K562 (cell line): ENCODE measurements around the gene HBM. TPM values are rescaled to one million over a fixed set of nuclear protein-coding genes. Genes with fewer than 3 reads are reported as not detected.

Source experiments
- ATAC-seq: fragments of 200-7000 bp; cut with Tn5 transposase; 3 replicates; pipeline ENCODE4 v1.9.1; 2020; ENCODE audit warnings: moderate library complexity
- BruUV-seq: library from RNA; stranded (reverse); fragments of 400-500 nt; replicated peaks from 2 replicates; lab custom pipeline; 2021; lab: Mats Ljungman, UMichigan
- CTCF ChIA-PET: fragments of 300-600 bp; formaldehyde crosslinking; extraction: SDS; loops from one replicate; lab custom pipeline; 2021; ENCODE audit warnings: low intra/inter-chr PET ratio; lab: Yijun Ruan, JAX
- POLR2A ChIA-PET: fragments of 300-600, 350-650 bp; sonication (Branson Sonifier 250); formaldehyde crosslinking; extraction: SDS; loops from one replicate; lab custom pipeline; 2021; ENCODE audit warnings: antibody characterized with exemption, inconsistent platforms; lab: Yijun Ruan, JAX
- DNase-seq, 4 experiments: peaks; one replicate each; pipeline versions ENCODE4 v3.0.0 to v3.0.0-alpha.2; 2011 to 2018; ENCODE audit warnings: low spot score in 3 of 4, mixed read lengths in 3 of 4; ENCODE audit errors: extremely low read depth in 1 of 4
- FAIRE-seq: peaks from 2 replicates; lab custom pipeline; 2011; peaks lifted over from hg19 to GRCh38; lab: Jason Lieb, UNC
- H2AFZ ChIP-seq: 2 replicates; pipeline ENCODE4 v1.6.0; 2011; ENCODE audit warnings: low read depth, low read length, control low read depth, inconsistent platforms
- H3K27ac ChIP-seq: fragments of 200-600 bp; 3 replicates; pipeline ENCODE4 v1.8.0; 2011; ENCODE audit warnings: low read depth, mild to moderate bottlenecking, control low read depth, inconsistent platforms, low read length, moderate library complexity, mixed read lengths; ENCODE audit errors: extremely low read depth
- H3K27me3 ChIP-seq, 2 experiments: fragments of 300-600 bp in 1 of 2; 2 replicates in 1 of 2; 3 replicates in 1 of 2; pipeline versions ENCODE4 v1.6.0 to v1.8.0; 2011; ENCODE audit warnings: inconsistent platforms in 2 of 2, low read length in 2 of 2, mild to moderate bottlenecking in 1 of 2, mixed read lengths in 1 of 2, moderate library complexity in 1 of 2; ENCODE audit not compliant: control insufficient read depth in 2 of 2, insufficient read depth in 2 of 2
- H3K36me3 ChIP-seq: fragments of 300-600 bp; 3 replicates; pipeline ENCODE4 v1.8.0; 2011; ENCODE audit warnings: mild to moderate bottlenecking, low read length, inconsistent platforms; ENCODE audit not compliant: control insufficient read depth, insufficient read depth
- H3K4me1 ChIP-seq, 2 experiments: fragments of 200-600 bp in 1 of 2; replicated peaks in 1 of 2; 2 replicates in 1 of 2; 3 replicates in 1 of 2; pipeline versions ENCODE4 v1.5.1 to v1.8.0; 2011; ENCODE audit warnings: inconsistent platforms in 2 of 2, low read length in 2 of 2, mild to moderate bottlenecking in 1 of 2, mixed read lengths in 1 of 2, moderate library complexity in 1 of 2; ENCODE audit not compliant: control insufficient read depth in 2 of 2, insufficient read depth in 2 of 2
- H3K4me2 ChIP-seq: 2 replicates; pipeline ENCODE4 v1.6.1; 2011; ENCODE audit warnings: low read length, control low read depth, inconsistent platforms, mixed read lengths; ENCODE audit not compliant: insufficient read depth
- H3K4me3 ChIP-seq: fragments of 200-600 bp; sonication (generic), shearing (Covaris generic); 2 replicates; pipeline ENCODE4 v1.5.1; 2016; ENCODE audit warnings: control low read depth, inconsistent platforms
- H3K79me2 ChIP-seq: fragments of 200-600 bp; 3 replicates; pipeline ENCODE4 v1.8.0; 2011; ENCODE audit warnings: low read length, inconsistent platforms; ENCODE audit not compliant: control insufficient read depth, insufficient read depth
- H3K9ac ChIP-seq, 2 experiments: 2 replicates each; pipeline versions ENCODE4 v1.6.0 to v1.6.1; 2011; ENCODE audit warnings: low read depth in 2 of 2, low read length in 2 of 2, control low read depth in 1 of 2, inconsistent platforms in 1 of 2, mild to moderate bottlenecking in 1 of 2, mixed read lengths in 1 of 2; ENCODE audit not compliant: insufficient read depth in 1 of 2
- H3K9me1 ChIP-seq: one replicate; pipeline ENCODE4 v1.6.0; 2011; ENCODE audit warnings: inconsistent platforms, mild to moderate bottlenecking, low read length, moderate library complexity; ENCODE audit not compliant: control insufficient read depth, insufficient read depth
- H3K9me3 ChIP-seq: replicated peaks from 2 replicates; pipeline ENCODE4 v1.5.1; 2011; ENCODE audit warnings: low read depth, low read length, inconsistent platforms; ENCODE audit not compliant: control insufficient read depth, insufficient read depth
- H4K20me1 ChIP-seq: replicated peaks from 2 replicates; pipeline ENCODE4 v1.6.1; 2011; ENCODE audit warnings: low read length, inconsistent platforms, mixed read lengths; ENCODE audit not compliant: control insufficient read depth, insufficient read depth
- CBFA2T2 ChIP-seq: fragments of 450-650 bp; conservative IDR thresholded peaks from 2 replicates; pipeline ENCODE4 v1.6.1; 2017; ENCODE audit warnings: mild to moderate bottlenecking
- CREBBP ChIP-seq: IDR thresholded peaks from one replicate; pipeline ENCODE4 v1.6.1; 2012; ENCODE audit warnings: low read depth, mild to moderate bottlenecking, control low read depth, inconsistent platforms, low read length
- E2F3 ChIP-seq: fragments of 250-450 bp; sonication (Bioruptor Pico); IDR thresholded peaks from 2 replicates; pipeline ENCODE4 v1.4.0; 2020; ENCODE audit warnings: mild to moderate bottlenecking
- KLF6 ChIP-seq: fragments of 250-450 bp; sonication (Bioruptor Pico); IDR thresholded peaks from 2 replicates; pipeline ENCODE4 v1.4.0; 2020; ENCODE audit warnings: mild to moderate bottlenecking, moderate library complexity, borderline replicate concordance
- MYC ChIP-seq, 2 experiments: fragments of 250-450 bp in 1 of 2; sonication (Bioruptor Pico) in 1 of 2; IDR thresholded peaks; 2 replicates each; pipeline versions ENCODE4 v1.5.1 to v1.6.1; 2012 to 2021; ENCODE audit warnings: low read depth in 2 of 2, borderline replicate concordance in 1 of 2, improper control_type of control experiment in 1 of 2, low read length in 1 of 2, mild to moderate bottlenecking in 1 of 2, moderate library complexity in 1 of 2
- NFIC ChIP-seq: fragments of 450-650 bp; IDR thresholded peaks from 2 replicates; pipeline ENCODE4 v1.6.1; 2017; ENCODE audit warnings: mild to moderate bottlenecking, inconsistent platforms
- NFIX ChIP-seq: fragments of 250-450 bp; sonication (Bioruptor Pico); IDR thresholded peaks from 2 replicates; pipeline ENCODE4 v1.4.0; 2020; ENCODE audit warnings: low read depth, mild to moderate bottlenecking, moderate library complexity
- SIN3A ChIP-seq, 2 experiments: fragments of 150-350 bp in 1 of 2; IDR thresholded peaks; 2 replicates each; pipeline ENCODE4 v1.6.1; 2011 to 2016; ENCODE audit warnings: borderline replicate concordance in 2 of 2, low read depth in 2 of 2, low read length in 2 of 2, mild to moderate bottlenecking in 2 of 2, moderate library complexity in 2 of 2; ENCODE audit not compliant: control insufficient read depth in 1 of 2
- SIRT6 ChIP-seq: IDR thresholded peaks from one replicate; pipeline ENCODE4 v1.6.1; 2012; ENCODE audit warnings: low read depth, mild to moderate bottlenecking, control low read depth, inconsistent platforms, low read length, moderate library complexity
- ZBTB33 ChIP-seq: sonication (generic); formaldehyde crosslinking; IDR thresholded peaks from 2 replicates; pipeline ENCODE4 v1.8.1; 2023; ENCODE audit warnings: mild to moderate bottlenecking, missing genetic modification reagents
- ZFP36 ChIP-seq: fragments of 150-350 bp; IDR thresholded peaks from 2 replicates; pipeline ENCODE4 v1.6.1; 2018; ENCODE audit warnings: low read length, low read depth; ENCODE audit not compliant: partially characterized antibody
- ZNF583 ChIP-seq: fragments of 250-450 bp; sonication (Bioruptor Pico); IDR thresholded peaks from 2 replicates; pipeline ENCODE4 v1.4.0; 2020
- WGBS: fragments of 100-300 bp; shearing (Covaris generic); methylation state at CpG from one replicate; pipeline ENCODE4 v1.1.6; 2016; ENCODE audit warnings: low coverage, mixed read lengths; ENCODE audit not compliant: insufficient coverage; ENCODE audit errors: missing lambda C conversion rate; 5-methylcytosine and 5-hydroxymethylcytosine counted together
- in situ Hi-C: fragments of 300-500 bp; cut with MboI; formaldehyde crosslinking; loops from 4 replicates; pipeline ENCODE4 v1.15.0; 2018; ENCODE audit warnings: inconsistent platforms, mixed read lengths
- intact Hi-C: fragments of 100-400 bp; cut with micrococcal nuclease; formaldehyde crosslinking; loops from 2 replicates; pipeline ENCODE4 v1.14.2; 2022
- polyA plus RNA-seq, 8 experiments: library from polyadenylated mRNA; depleted of rRNA in 4 of 8; stranded (reverse) in 5 of 8; unstranded in 3 of 8; fragments of >200 nt; fragmentation: Nextera tagmentation in 2 of 8; fragmentation: Illumina TruSeq in 1 of 8; extraction: Ambion mirVana in 2 of 8; extraction: Trizol in 1 of 8; gene quantifications; 2 replicates each; pipeline versions ENCODE4 v1.2.1 to v1.2.3, GENCODE V29; 2011 to 2014; ENCODE audit warnings: inconsistent platforms in 1 of 8, missing spikeins in 1 of 8
- total RNA-seq, 7 experiments: library from RNA; depleted of rRNA in 6 of 7; stranded (reverse); fragments of >200 nt in 6 of 7; fragmentation: Illumina TruSeq in 2 of 7; extraction: Trizol in 2 of 7; gene quantifications; 2 replicates each; pipeline versions ENCODE4 v1.2.1 to v1.2.3, GENCODE V29; 2011 to 2021; ENCODE audit warnings: low replicate concordance in 1 of 7

HBM gene
- total and polyA plus RNA-seq, 9 of the 15 experiments (the other 6 are each of a cell fraction or from before 2014, with no cell fraction given): not detected

GRCh38 chr16:168424-168823 lies 2.6 kb downstream of the HBM start:
- ChIA-PET CTCF (no interaction called here), POLR2A (interaction anchor here (0.6 to 0.9 kb wide), 4 partner anchors 17 to 512 kb away, joined by 3 to 4 read pairs (median 3); partner anchors contain the start of gene STUB1)
- Histone ChIP-seq H3K9me1 (no peaks in the 10 kb centered on the region), H3K4me1 (peaks cover 10 to 63% of the 10 kb centered on the region in 2 experiments; a peak in 4 of 5 replicates), H3K9me3 (no peaks in the 10 kb centered on the region), H3K4me2 (no peak overlapping the region), H3K4me3 (no peak overlapping the region), H4K20me1 (no peaks in the 10 kb centered on the region), H3K27ac (no peak overlapping the region), H3K79me2 (peaks cover 3% of the 10 kb centered on the region; the same call in 1 of the 3 replicates), H2AFZ (no peak overlapping the region), H3K9ac (peak overlapping the region in 1 of 2 experiments; percentile 23; a peak in 2 of 4 replicates), H3K36me3 (no peaks in the 10 kb centered on the region), H3K27me3 (no peaks in the 10 kb centered on the region)
- intact Hi-C loops (no loop called here), in situ Hi-C loops (no loop called here)
- WGBS: 69% methylated on average over 5 of the region's 6 CpGs
- DNase-seq (no peak), ATAC-seq (no peak), FAIRE-seq (no peak)
- no peak for TF ChIP-seq CREBBP
- peak; percentile 73 for TF ChIP-seq NFIX (CRISPR knock-in tag)
- peak; percentile 95 for TF ChIP-seq NFIC
- BruUV-seq: no TSS peak

GRCh38 chr16:169014-169413 lies 3.2 kb downstream of the HBM start:
- no peak for FAIRE-seq
- H2AFZ ChIP-seq: no peak overlapping the region
- no TSS peak for BruUV-seq
- peaks cover 4% of the 10 kb centered on the region; the same call in 1 of the 3 replicates for H3K79me2 ChIP-seq
- peak overlapping the region in 1 of 2 experiments; percentile 23; a peak in 2 of 4 replicates for H3K9ac ChIP-seq
- no peaks in the 10 kb centered on the region for H3K9me3 ChIP-seq
- H3K27me3 ChIP-seq: no peaks in the 10 kb centered on the region
- H3K4me3 ChIP-seq: no peak overlapping the region
- no peak overlapping the region for H3K27ac ChIP-seq
- H3K36me3 ChIP-seq: no peaks in the 10 kb centered on the region
- ATAC-seq: no peak
- peak overlapping the region; percentile 35; the same call in 1 of the 2 replicates for H3K4me2 ChIP-seq
- intact Hi-C loops: no loop called here
- in situ Hi-C loops: no loop called here
- WGBS: 58% methylated on average over 3 of the region's 3 CpGs
- H4K20me1 ChIP-seq: no peaks in the 10 kb centered on the region
- CTCF ChIA-PET: no interaction called here
- no peaks in the 10 kb centered on the region for H3K9me1 ChIP-seq
- POLR2A ChIA-PET: interaction anchor here (0.6 kb wide), 4 partner anchors 17 to 511 kb away, joined by 3 to 4 read pairs (median 3); partner anchors contain the start of gene STUB1
- peaks cover 10 to 61% of the 10 kb centered on the region in 2 experiments; a peak in 4 of 5 replicates for H3K4me1 ChIP-seq
- DNase-seq: no peak
- TF ChIP-seq CBFA2T2 (no peak), SIRT6 (no peak), KLF6 (CRISPR knock-in tag) (no peak), ZNF583 (no peak), E2F3 (CRISPR knock-in tag) (no peak), ZBTB33 (no peak), SIN3A (IDR thresholded peaks at IDR 0.05; ENCODE audit: borderline replicate concordance in 2 of 2, control insufficient read depth in 1 of 2, low read depth in 2 of 2, low read length in 2 of 2) (no peak), MYC (IDR thresholded peaks at IDR 0.05; ENCODE audit: low read depth, low read length) (no peak), MYC (CRISPR knock-in tag; IDR thresholded peaks at IDR 0.05; ENCODE audit: borderline replicate concordance, low read depth) (no peak), ZFP36 (no peak)
